Left hindlimb (tissue), 1 donor: Measurements from ENCODE around the gene NARF.
"Not testable (repeated sequence)": the region's sequence is repeated elsewhere in the genome, so short reads cannot be mapped to it uniquely, and the experiment has no call there.

Experiments
- DNase-seq: peaks from one replicate; pipeline ENCODE4 v3.0.0-alpha.2; 2018

NARF gene

GRCh38 chr17:82458179-82458884, at the start of gene NARF:
TSS of gene NARF (plus strand) at chr17:82458741. CDS start at chr17:82458804, 63 bp downstream.
- peak; percentile 98 for DNase-seq

GRCh38 chr17:82408938-82409318, 49.6 kb upstream of the NARF start:
- no peak for DNase-seq

GRCh38 chr17:82410014-82410716, 48.4 kb upstream of the NARF start:
- no peak for DNase-seq

GRCh38 chr17:82411396-82412053, 47.0 kb upstream of the NARF start:
- no peak for DNase-seq

GRCh38 chr17:82412081-82412480, 46.5 kb upstream of the NARF start:
- DNase-seq, result not testable (repeated sequence)

- DNase-seq, result no peak
These were observed 45.7 kb upstream of the NARF start for GRCh38 chr17:82412535-82413520.

GRCh38 chr17:82414548-82415281, 43.8 kb upstream of the NARF start:
- peak; percentile 81 for DNase-seq

- no peak for DNase-seq
These were observed 43.2 kb upstream of the NARF start for GRCh38 chr17:82415336-82415735.

GRCh38 chr17:82415786-82416185, 42.8 kb upstream of the NARF start:
- no peak for DNase-seq

GRCh38 chr17:82416264-82416663, 42.3 kb upstream of the NARF start:
- no peak for DNase-seq

GRCh38 chr17:82416771-82417170, 41.8 kb upstream of the NARF start:
- DNase-seq, result no peak

- DNase-seq, result peak; percentile 88
These were observed 40.2 kb upstream of the NARF start, which contains the start of the genes HEXD and OGFOD3 for GRCh38 chr17:82418001-82418986. TSS of gene HEXD (plus strand) at chr17:82418347. CDS start at chr17:82419800, 1,453 bp downstream. TSS of gene OGFOD3 (minus strand) at chr17:82418586. CDS start at chr17:82418485, 101 bp downstream.

- no peak for DNase-seq
These were observed 39.0 kb upstream of the NARF start for GRCh38 chr17:82419540-82419939.

- no peak for DNase-seq
These were observed 34.3 kb upstream of the NARF start for GRCh38 chr17:82424001-82424862.

- no peak for DNase-seq
These were observed 33.7 kb upstream of the NARF start for GRCh38 chr17:82424863-82425159.

- DNase-seq, result no peak
These were observed 30.0 kb upstream of the NARF start for GRCh38 chr17:82428546-82428945.

GRCh38 chr17:82429824-82430223, 28.7 kb upstream of the NARF start:
- no peak for DNase-seq

GRCh38 chr17:82432017-82432416, 26.5 kb upstream of the NARF start:
- no peak for DNase-seq

- no peak for DNase-seq
These were observed 24.9 kb upstream of the NARF start for GRCh38 chr17:82433560-82434215.
